ENCODE results near the gene POLE. TPM values are rescaled to one million over a fixed set of nuclear protein-coding genes. Genes with fewer than 3 reads are reported as not detected.

The POLE gene
- total RNA-seq, 4 donors from 2014 or later: 19.2 to 28.1 (median 23.9) TPM

- WGBS, 2 donors: 79 to 81% methylated on average over 11 of the region's 11 CpGs
- Histone ChIP-seq H3K9me3 (no peaks in the 10 kb centered on the region), H3K4me1 (peaks cover 3 to 4% of the 10 kb centered on the region in 2 donors), H3K4me3 (replicated peaks in 1 of 3) (no peak overlapping the region), H3K27me3 (no peaks in the 10 kb centered on the region), H3K36me3 (no peaks in the 10 kb centered on the region), H3K27ac (no peak overlapping the region)
- DNase-seq: no peak
- TF ChIP-seq CTCF (IDR thresholded peaks at IDR 0.05) (no peak), POLR2A (IDR thresholded peaks at IDR 0.05) (no peak)
- intact Hi-C loops (cut with DNase I): no loop called here
Observed at GRCh38 chr12:132595183-132595582, 92.0 kb downstream of the POLE start.

- TF ChIP-seq CTCF (IDR thresholded peaks at IDR 0.05): no peak
- peak in 1 of 2 donors; percentile 28 for TF ChIP-seq POLR2A (IDR thresholded peaks at IDR 0.05)
- peaks cover 0 to 3% of the 10 kb centered on the region in 2 donors for H3K4me1 ChIP-seq
- intact Hi-C loops (cut with DNase I): no loop called here
- no peaks in the 10 kb centered on the region for H3K9me3 ChIP-seq
- WGBS, 2 donors: 32 to 43% methylated on average over 11 of the region's 11 CpGs
- H3K27me3 ChIP-seq: no peaks in the 10 kb centered on the region
- H3K27ac ChIP-seq: no peak overlapping the region
- no peak overlapping the region for H3K4me3 ChIP-seq (replicated peaks in 1 of 3)
- H3K36me3 ChIP-seq: no peaks in the 10 kb centered on the region
- DNase-seq: peak; percentile 90
Observed at GRCh38 chr12:132593938-132594358, 93.2 kb downstream of the POLE start.

- Histone ChIP-seq H3K27ac (no peak overlapping the region), H3K4me1 (peaks cover 0 to 3% of the 10 kb centered on the region in 2 donors), H3K9me3 (no peaks in the 10 kb centered on the region), H3K27me3 (no peaks in the 10 kb centered on the region), H3K36me3 (no peaks in the 10 kb centered on the region), H3K4me3 (replicated peaks in 1 of 3) (no peak overlapping the region)
- 87 to 90% methylated on average over 17 to 18 of the region's 18 CpGs for WGBS, 2 donors
- TF ChIP-seq CTCF (IDR thresholded peaks at IDR 0.05) (no peak), POLR2A (IDR thresholded peaks at IDR 0.05) (no peak)
- intact Hi-C loops (cut with DNase I): no loop called here
- no peak for DNase-seq
Observed at GRCh38 chr12:132593521-132593920, 93.6 kb downstream of the POLE start.

- 85 to 88% methylated on average over 21 of the region's 21 CpGs for WGBS, 2 donors
Observed at GRCh38 chr12:132593071-132593470, 94.1 kb downstream of the POLE start.

More at GRCh38 chr12:132593071-132593470, 94.1 kb downstream of the POLE start:
- Histone ChIP-seq H3K4me3 (replicated peaks in 1 of 3) (no peak overlapping the region), H3K27me3 (no peaks in the 10 kb centered on the region), H3K36me3 (no peaks in the 10 kb centered on the region), H3K4me1 (peaks cover 0 to 3% of the 10 kb centered on the region in 2 donors), H3K9me3 (no peaks in the 10 kb centered on the region), H3K27ac (no peak overlapping the region)
- DNase-seq: no peak
- TF ChIP-seq CTCF (IDR thresholded peaks at IDR 0.05) (no peak), POLR2A (IDR thresholded peaks at IDR 0.05) (no peak)
- intact Hi-C loops (cut with DNase I): no loop called here

All from thyroid gland (tissue), 4 donors.